ENCODE measurements around the gene SIPA1. TPM values are rescaled to one million over a fixed set of nuclear protein-coding genes. Genes with fewer than 3 reads are reported as not detected.

The SIPA1 gene
- total and polyA plus RNA-seq, 2 of the 13 experiments (the other 11 are each of a cell fraction or from before 2014, with no cell fraction given), result 5.8 to 7.7 TPM

GRCh38 chr11:65652511-65653228 lies 14.8 kb downstream of the SIPA1 start (continued):
- 0 out of 2 replicates have a peak, but pooled peaks have one; percentile 34 for TF ChIP-seq MEIS1 (CRISPR knock-in tag; IDR thresholded peaks at IDR 0.05; ENCODE audit: borderline replicate concordance)
- no peak for TF ChIP-seq GPN1 (CRISPR knock-in tag; IDR thresholded peaks at IDR 0.05; ENCODE audit: borderline replicate concordance)
- TF ChIP-seq AGO1 (IDR thresholded peaks at IDR 0.05; ENCODE audit: low read depth, low read length, poor library complexity, severe bottlenecking), result peak; percentile 98
- TF ChIP-seq, protein P1, sequence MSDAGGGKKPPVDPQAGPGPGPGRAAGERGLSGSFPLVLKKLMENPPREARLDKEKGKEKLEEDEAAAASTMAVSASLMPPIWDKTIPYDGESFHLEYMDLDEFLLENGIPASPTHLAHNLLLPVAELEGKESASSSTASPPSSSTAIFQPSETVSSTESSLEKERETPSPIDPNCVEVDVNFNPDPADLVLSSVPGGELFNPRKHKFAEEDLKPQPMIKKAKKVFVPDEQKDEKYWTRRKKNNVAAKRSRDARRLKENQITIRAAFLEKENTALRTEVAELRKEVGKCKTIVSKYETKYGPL (CRISPR knock-in tag; IDR thresholded peaks at IDR 0.05), result peak; percentile 45; the same call in 1 of the 2 replicates
- TF ChIP-seq KDM5B (CRISPR knock-in tag; IDR thresholded peaks at IDR 0.05; ENCODE audit: borderline replicate concordance), result peak; percentile 50
- peak; percentile 71 for TF ChIP-seq ELF3 (CRISPR knock-in tag; IDR thresholded peaks at IDR 0.05)
- no peak for TF ChIP-seq ZFAT (CRISPR knock-in tag; conservative IDR thresholded peaks at IDR 0.05)
- TF ChIP-seq EP300 (IDR thresholded peaks at IDR 0.05; ENCODE audit: low read depth in 2 of 2, low read length in 2 of 2), result no peak
- TF ChIP-seq EP300 (CRISPR knock-in tag; IDR thresholded peaks at IDR 0.05; ENCODE audit: borderline replicate concordance), result no peak
- TF ChIP-seq ZNF17 (CRISPR knock-in tag; IDR thresholded peaks at IDR 0.05), result no peak
- no peak; the same call in 1 of the 2 replicates for TF ChIP-seq SIX1 (CRISPR knock-in tag; IDR thresholded peaks at IDR 0.05; ENCODE audit: borderline replicate concordance)
- TF ChIP-seq ZMAT3 (CRISPR knock-in tag; conservative IDR thresholded peaks at IDR 0.05), result peak; percentile 90
- peak; percentile 40; the same call in 1 of the 2 replicates for TF ChIP-seq CENPT (CRISPR knock-in tag; IDR thresholded peaks at IDR 0.05; ENCODE audit: low read depth)
- 0 out of 2 replicates have a peak, but pooled peaks have one; percentile 16 for TF ChIP-seq DNMT1 (CRISPR knock-in tag; IDR thresholded peaks at IDR 0.05)
- no peak; the same call in 1 of the 2 replicates for TF ChIP-seq PAWR (CRISPR knock-in tag; IDR thresholded peaks at IDR 0.05; ENCODE audit: borderline replicate concordance)
- TF ChIP-seq, protein P2, sequence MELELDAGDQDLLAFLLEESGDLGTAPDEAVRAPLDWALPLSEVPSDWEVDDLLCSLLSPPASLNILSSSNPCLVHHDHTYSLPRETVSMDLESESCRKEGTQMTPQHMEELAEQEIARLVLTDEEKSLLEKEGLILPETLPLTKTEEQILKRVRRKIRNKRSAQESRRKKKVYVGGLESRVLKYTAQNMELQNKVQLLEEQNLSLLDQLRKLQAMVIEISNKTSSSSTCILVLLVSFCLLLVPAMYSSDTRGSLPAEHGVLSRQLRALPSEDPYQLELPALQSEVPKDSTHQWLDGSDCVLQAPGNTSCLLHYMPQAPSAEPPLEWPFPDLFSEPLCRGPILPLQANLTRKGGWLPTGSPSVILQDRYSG (CRISPR knock-in tag; IDR thresholded peaks at IDR 0.05), result no peak
- no peak for TF ChIP-seq ZNF674 (CRISPR knock-in tag; IDR thresholded peaks at IDR 0.05; ENCODE audit: low read depth)
- peak; percentile 51; the same call in 1 of the 2 replicates for TF ChIP-seq ZIK1 (CRISPR knock-in tag; IDR thresholded peaks at IDR 0.05; ENCODE audit: borderline replicate concordance, low read depth)
- TF ChIP-seq ZNF766 (CRISPR knock-in tag; IDR thresholded peaks at IDR 0.05; ENCODE audit: borderline replicate concordance), result no peak
- TF ChIP-seq TBX2 (CRISPR knock-in tag; IDR thresholded peaks at IDR 0.05; ENCODE audit: borderline replicate concordance), result 0 out of 2 replicates have a peak, but pooled peaks have one; percentile 31
- no peak for TF ChIP-seq ZNF552 (CRISPR knock-in tag; IDR thresholded peaks at IDR 0.05; ENCODE audit: borderline replicate concordance)
- peak; percentile 86 for TF ChIP-seq HDAC1 (CRISPR knock-in tag; IDR thresholded peaks at IDR 0.05)
- 0 out of 2 replicates have a peak, but pooled peaks have one; percentile 64 for TF ChIP-seq HNRNPL (IDR thresholded peaks at IDR 0.05; ENCODE audit: low read depth, low read length)
- TF ChIP-seq NONO (IDR thresholded peaks at IDR 0.05), result no peak
- TF ChIP-seq NONO (CRISPR knock-in tag; conservative IDR thresholded peaks at IDR 0.05), result peak; percentile 70
- TF ChIP-seq SMARCE1 (IDR thresholded peaks at IDR 0.05; ENCODE audit: borderline replicate concordance), result no peak
- no peak; the same call in 1 of the 2 replicates for TF ChIP-seq SNAI1 (CRISPR knock-in tag; IDR thresholded peaks at IDR 0.05; ENCODE audit: borderline replicate concordance)
